Uterus (tissue), 2 donors: Measurements from ENCODE around the gene NCAPD3.

Experiments
- POLR2A ChIP-seq, 2 donors: fragments of 450-650 bp; IDR thresholded peaks; one replicate each; pipeline ENCODE4 v1.6.1; 2016; ENCODE audit warnings: antibody characterized with exemption in 2 of 2, mild to moderate bottlenecking in 1 of 2, moderate library complexity in 1 of 2
- TF ChIP-seq, protein P1 (sequence below), 4 experiments: fragments of 200-600 bp in 2 of 4; fragments of 450-650 bp in 2 of 4; sonication (generic) in 2 of 4; IDR thresholded peaks; one replicate each; pipeline ENCODE4 v1.5.1; 2016 to 2019; ENCODE audit warnings: antibody characterized with exemption in 4 of 4, mild to moderate bottlenecking in 2 of 4, moderate library complexity in 1 of 4

DNA sequence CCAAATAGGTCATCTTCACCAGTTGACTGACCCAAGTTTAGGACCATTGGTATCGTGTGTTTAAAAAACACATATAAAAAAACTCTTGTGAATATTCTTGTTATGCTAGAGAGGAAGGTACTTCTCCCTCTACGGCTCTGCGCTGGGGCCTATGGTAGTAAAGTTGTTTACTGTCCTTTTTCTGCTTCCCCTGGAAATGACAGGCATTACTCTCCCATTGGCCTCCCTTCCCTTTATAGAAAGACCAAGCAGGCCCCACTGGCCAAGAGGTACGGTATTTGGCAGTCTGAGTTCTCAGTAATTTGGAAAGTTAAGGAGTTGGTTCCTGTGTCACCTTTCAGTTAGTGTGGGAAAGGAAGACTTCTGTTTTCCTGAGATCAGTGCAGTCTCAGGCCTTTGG, 22.9 kb upstream of the NCAPD3 start:
- TF ChIP-seq, protein P1, sequence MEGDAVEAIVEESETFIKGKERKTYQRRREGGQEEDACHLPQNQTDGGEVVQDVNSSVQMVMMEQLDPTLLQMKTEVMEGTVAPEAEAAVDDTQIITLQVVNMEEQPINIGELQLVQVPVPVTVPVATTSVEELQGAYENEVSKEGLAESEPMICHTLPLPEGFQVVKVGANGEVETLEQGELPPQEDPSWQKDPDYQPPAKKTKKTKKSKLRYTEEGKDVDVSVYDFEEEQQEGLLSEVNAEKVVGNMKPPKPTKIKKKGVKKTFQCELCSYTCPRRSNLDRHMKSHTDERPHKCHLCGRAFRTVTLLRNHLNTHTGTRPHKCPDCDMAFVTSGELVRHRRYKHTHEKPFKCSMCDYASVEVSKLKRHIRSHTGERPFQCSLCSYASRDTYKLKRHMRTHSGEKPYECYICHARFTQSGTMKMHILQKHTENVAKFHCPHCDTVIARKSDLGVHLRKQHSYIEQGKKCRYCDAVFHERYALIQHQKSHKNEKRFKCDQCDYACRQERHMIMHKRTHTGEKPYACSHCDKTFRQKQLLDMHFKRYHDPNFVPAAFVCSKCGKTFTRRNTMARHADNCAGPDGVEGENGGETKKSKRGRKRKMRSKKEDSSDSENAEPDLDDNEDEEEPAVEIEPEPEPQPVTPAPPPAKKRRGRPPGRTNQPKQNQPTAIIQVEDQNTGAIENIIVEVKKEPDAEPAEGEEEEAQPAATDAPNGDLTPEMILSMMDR (IDR thresholded peaks at IDR 0.05), result no peak
- no peak for TF ChIP-seq POLR2A (IDR thresholded peaks at IDR 0.05)
